NCI-H1105 treated with DMSO at 0.1 percent for 48 hours (cell line): ENCODE data around the gene UBE2J2.

Source experiments
- DNase-seq: peaks from one replicate; lab custom pipeline; 2025; lab: John Stamatoyannopoulos, UW

Gene UBE2J2

DNA sequence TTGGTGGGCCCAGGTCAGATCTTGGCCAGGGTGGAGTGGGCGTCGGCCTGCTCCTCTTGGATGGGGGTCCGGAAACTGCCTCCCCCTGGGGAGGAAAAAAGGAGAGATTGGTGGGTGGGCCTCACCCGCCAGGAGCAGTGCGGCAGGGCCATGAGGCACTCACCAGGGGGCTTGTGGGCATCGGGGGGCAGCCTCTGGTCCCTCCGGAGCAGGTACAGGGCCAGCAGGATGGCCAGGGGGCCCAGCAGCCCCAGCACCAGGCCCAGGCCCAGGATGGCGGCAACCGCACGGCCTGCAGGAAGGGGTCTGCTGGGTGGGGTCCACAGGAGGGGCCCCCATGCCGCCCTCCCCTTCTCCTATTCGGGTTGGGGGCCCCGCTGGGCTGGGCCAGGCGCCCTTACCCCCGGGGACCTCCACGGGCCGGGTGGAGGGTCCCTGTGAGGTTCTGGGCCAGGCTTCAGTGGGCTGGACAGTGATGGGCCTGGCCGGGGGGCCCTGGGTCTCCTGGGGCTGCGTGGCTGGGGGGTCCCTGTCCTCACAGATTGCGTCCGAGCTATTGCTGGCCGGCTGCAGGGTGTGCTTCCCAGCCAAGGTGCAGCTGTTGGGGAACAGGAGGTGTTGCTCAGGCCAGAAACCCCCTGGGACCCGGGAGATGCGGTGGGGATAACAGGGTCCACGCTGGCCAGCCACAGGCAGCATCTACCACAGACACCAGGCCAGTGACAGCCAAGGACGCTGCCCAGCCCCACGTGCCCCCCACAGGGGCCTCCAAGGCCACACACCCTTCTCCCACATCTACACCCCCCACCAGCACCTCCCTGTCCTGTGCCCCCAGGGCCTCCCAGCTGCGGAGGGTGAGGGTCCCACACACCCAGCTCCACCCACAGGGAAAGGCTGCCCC is 61.9 kb downstream of the UBE2J2 start:
- no peak for DNase-seq

DNA sequence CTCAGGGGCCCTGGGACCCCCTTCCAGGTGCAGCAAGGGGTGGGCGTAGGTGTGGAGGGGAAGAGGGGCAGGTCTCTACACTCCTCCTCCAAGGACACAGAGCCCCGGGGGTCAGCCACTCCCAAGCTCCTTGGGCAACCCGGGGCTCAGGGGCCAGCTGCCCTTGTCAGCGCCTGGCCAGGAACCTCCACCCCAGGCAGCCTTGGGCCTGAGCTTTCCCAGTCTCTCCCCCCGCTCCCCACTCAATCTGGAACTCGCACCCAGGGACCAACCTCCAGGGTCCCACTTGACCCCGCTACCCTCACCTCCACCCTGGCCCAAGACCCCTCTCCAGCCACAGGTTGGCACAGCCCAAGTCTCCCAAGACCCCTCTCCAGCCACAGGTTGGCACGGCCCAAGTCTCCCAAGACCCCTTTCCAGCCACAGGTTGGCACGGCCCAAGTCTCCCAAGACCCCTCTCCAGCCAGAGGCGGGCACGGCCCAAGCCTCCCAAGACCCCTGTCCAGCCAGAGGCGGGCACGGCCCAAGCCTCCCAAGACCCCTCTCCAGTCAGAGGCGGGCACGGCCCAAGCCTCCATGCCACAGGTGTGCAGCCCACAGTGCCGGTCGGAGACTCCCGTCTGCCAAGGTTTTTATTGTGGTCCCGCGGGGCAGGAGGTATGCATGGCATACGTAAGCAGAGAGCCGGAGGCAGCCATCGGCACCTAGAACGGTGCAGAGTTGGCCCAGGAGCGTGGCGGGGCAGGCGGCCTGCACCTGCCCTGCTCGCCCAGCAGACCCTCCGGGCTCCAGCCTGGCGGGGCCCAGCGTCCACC is 62.7 kb downstream of the UBE2J2 start:
- DNase-seq = no peak

DNA sequence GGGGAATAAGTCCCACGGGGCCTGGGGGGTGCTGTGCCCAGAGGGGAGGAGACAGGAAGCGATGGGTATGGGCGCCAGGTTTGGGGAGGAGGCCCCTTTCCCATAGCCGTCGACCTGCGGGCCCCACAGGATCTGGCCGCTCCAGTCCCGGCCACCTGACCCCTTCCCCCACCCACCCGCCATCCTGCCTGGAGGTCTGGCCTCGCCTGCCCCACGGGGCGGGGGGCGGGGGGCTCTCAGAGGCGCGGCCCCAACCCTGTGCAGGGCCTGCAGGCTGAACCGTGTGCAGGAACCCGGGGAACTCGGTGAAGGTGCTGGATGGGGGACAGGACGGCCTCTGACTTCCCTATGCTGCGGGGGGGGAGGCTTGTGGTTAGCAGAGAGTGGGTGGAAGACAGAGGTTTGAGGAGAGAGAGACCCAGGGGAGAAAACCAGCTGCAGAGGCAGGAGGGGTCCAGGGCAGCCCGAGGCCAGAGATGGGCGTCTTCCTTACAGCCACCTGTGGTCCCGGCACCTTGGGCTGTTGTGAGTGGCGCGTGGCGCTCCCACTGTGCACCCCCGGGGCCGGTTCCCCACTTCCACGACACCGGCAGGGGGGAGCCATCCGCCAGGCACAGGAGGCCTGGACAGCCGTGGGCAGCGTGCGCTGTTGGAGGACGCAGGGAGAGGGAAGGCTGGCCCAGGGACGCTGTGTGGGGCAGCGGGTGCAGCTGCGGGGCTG is 64.8 kb downstream of the UBE2J2 start:
- DNase-seq = no peak

DNA sequence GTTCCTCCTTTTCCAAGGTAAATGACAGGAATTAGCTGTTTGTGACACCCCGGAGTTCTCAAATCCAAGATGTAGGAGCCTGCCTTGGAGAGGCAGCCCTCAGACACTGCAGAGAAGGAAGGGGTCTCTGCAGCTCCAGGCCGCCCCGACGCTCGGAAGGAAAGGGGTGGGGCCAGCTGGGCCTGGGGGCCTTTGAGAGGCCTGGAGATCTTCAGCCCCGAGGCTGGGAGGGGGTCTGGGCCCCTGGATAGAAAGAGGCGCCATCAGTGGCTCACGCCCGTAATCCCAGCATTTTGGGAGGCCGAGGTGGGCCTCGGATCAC is 66.1 kb downstream of the UBE2J2 start:
- DNase-seq = no peak

DNA sequence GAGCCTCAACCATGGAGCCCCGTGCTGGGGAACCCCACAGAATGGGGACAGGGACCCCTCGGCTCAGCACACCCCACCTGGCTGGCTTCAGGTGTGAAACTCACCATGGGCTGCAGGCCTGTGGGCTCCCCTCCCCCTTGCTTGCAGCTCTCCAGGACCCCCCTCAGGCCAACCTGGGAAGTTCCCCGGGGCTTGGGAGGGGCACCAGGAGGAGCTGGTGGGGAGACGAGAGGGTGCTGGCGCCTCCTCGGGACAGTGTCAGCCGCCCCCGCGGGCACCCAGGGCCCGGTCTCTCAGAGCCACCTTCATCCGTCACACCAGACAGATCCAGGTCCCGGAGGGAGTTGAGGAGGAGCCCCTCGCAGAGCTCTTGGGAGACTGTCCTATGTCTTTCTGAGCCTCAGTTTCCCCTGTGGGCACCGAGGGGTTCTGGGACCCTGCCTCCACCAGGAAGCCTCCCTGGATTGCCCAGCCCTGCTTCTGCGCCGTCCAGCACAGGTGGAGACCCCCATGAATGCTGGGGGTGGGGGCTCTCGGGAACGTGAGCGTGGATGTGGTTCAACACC is 66.6 kb downstream of the UBE2J2 start:
- DNase-seq = no peak

DNA sequence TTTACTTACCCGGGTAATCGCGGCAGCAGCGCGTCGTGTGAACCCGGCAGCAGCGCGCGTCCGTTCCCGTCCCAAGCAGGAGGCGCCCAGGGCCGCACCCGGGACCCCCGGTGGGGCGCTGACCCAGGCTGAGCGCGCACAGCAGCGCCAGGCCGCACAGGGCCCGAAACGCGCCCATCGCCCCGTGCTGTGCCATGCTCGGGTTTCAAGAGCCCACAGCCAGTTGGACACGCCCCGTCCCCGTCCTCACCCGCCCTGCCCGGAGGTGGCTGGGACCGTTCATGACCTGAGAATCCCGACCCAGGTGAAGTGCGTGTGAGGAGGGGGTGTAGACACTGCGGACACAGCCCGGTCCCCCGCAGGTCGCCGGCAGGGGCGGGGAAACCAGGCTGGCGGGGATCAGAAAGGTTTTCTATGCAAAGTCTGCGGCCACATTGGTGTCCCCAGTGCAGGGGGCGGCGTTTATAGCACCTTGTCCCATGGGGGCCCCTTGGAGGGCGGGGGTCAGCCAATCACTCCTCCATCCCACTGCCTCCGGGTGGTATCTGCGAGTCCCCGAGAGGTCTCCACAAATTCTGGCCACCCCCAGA is 67.2 kb downstream of the UBE2J2 start, which contains the start of gene TNFRSF18:
TNFRSF18 (minus strand) TSS at position 217 of the 590 bp plus-strand sequence; CDS start at position 196, 21 bp downstream.
- no peak for DNase-seq

DNA sequence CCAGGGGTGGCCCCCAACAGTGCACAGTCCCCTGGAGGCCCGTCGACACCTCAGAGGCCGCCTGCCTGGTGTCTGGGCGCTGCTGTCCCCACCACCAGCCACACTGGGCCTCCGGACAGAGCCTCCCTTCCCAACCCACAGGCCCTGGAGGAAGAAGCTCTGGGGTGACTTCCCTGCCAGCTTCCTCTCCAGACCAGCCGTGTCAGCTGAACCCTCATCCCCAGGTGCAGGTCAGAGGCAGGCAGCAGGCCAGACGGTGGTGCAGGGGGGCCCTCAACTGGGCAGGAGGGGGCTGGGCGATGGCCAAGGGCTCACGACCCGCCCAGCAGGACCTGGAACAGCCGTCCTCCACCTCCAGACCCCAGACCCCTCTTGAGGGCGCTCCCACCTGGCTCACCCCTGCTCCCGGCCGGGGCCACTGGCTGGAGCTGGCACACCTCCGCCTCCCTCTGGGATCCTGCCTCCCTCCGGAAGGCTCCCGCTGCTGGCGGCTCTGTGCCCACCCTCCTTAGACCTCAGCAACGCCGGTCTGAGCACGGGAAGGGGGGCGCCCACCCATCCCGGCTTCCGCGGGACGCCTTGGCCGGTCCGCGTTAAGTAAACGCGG is 67.8 kb downstream of the UBE2J2 start:
- DNase-seq = no peak

DNA sequence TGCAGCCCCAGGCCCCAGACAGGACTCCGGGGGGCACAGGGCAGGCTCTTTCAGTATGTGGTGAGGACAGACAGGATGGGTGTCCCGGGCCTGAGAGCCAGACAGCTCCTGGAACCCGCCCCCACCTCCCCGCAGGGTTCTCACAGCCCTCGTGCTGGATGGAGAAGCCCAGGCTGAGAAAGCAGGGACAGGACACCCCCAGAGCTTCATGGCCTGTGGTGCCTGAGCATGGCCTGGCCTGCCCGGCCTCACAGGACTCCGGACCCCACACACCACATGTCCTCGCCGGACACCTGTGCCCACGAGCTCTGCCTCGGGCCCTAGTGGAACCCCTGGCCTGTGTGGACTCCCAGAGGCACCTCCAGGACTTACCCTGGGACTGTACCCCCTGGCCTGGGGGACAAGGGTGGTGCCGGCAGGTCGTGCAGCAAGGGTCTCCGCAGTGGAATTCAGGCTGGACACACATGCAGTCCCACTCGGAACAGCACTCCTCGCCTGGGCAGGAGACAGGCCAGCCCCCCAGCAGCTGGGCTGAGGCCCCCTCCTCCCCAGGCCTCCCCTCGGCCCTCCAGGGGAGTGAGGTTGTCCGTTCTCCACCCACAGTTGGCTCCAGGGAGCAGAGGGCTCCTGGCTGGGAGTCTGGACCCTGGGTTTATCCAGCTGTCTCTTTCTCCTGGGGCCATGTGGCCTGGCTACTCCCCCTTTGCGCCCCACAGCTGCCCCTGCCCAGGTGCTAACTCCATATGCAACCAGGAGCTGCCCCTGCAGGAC is 68.5 kb downstream of the UBE2J2 start:
- no peak for DNase-seq

DNA sequence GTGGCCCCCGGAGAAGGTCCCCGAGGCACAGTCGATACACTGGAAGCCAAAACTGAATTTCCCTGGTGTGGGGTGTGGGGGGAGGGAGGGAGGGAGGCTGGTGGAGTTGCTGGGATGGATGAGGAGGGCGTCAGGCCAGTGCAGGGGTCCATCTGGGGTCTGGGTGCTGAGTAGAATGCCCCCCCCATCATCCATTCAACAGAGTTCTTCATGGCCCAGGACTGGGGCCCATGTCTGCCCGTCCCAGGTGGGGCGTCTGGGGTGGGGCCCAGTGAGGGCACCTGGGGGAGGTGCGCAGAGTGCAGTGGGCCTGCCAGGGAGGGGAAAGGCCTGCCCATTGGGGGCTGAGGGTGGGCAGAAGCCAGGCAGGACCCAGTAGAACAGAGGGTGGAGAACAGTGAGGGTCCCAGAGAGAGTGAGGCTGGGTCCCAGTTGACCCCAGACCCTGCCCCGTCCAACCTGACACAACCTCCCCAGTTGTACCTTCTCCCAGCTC is 69.2 kb downstream of the UBE2J2 start:
- no peak for DNase-seq
